GM21619 (cell line): ENCODE data around the gene SLC5A1.
"Not testable (repeated sequence)": the region's sequence is repeated elsewhere in the genome, so short reads cannot be mapped to it uniquely, and the experiment has no call there.

Experiments
- ATAC-seq: cut with Tn5 transposase; IDR thresholded peaks from one replicate; pipeline ENCODE4 v1.9.1; 2021; ENCODE audit not compliant: unreplicated experiment

The SLC5A1 gene

DNA sequence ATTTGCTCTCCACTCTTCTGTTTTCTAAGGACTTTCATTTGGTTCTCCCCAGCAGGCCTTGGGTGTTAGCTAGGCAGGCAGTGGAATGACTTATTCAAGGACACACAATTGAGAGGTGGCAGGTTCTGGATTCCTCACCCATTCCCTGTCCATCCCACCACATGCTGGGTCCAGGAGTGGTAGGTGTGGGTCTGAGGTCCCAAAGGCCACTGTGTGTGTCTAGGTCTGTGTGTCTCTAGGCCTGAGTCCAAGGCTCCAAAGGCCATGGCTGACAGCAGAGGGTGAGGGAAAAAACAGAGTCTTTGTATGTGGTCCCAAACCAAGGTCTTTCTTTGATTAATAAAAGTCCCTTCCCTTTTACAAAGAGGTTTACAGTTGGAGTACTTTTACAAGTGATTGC lies 40.8 kb downstream of the SLC5A1 start:
- ATAC-seq, result no peak

DNA sequence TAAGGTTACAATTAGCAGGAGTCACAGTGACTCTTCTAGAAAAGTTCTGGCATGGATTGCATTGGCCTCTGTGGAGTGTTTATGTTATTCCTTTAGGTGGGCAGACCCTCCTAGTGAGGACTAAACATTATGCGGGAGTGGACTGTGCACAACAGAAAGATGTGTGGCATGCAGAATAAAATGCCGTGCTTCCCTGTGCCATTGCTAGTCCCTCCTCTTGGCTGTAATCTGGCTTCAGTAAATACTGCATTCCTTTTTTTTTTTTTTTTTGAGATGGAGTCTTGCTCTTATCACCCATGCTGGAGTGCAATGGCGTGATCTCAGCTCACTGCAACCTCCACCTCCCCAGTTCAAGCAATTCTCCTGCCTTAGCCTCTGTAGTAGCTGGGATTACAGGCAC lies 45.0 kb downstream of the SLC5A1 start:
- ATAC-seq, result no peak

DNA sequence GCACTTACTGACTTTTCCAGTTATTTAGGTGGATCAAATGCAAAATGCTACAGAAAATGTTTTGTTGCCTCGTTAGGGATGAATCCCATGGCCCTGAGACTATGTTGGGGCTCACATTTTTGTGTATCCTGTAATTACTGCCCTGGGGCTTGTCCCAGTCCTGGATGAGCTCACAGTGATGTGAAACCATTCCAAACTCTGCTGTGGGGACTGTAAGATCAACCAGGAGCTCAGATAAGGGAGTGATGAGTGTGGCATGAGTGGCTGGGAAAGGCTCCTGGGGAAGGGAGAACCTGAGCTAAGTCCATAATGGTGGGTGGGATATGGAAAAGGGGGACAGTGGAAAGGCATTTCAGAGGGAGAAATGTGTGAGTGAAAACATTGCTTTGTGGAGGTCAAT lies 54.0 kb downstream of the SLC5A1 start:
- no peak for ATAC-seq

DNA sequence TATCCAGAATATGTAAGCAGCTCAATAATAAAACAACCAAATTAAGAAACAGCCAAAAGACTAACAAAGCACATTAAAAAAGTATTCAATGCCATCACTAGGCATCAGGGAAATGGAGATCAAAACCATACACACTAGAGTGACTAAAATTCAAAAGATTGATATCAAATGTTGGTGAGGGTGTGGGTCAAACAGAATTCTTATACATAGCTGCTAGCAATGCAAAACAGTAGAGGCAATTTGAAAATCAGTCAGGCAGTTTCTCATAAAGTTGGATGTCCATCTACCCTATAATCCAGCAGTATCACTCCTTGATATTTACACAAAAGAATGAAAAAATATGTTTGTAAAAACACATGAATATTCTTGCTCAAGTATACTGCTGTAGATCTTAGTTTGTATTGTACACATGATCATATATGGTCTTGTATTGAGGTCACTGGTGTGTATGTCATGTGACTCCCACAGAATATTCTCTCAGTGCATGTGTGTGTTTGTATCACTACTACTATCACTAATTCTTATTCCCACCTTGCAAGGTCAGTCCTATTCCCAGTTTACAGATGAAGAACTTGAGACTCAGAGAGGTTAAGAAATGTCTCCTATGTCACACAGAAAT lies 54.9 kb downstream of the SLC5A1 start:
- no peak for ATAC-seq

DNA sequence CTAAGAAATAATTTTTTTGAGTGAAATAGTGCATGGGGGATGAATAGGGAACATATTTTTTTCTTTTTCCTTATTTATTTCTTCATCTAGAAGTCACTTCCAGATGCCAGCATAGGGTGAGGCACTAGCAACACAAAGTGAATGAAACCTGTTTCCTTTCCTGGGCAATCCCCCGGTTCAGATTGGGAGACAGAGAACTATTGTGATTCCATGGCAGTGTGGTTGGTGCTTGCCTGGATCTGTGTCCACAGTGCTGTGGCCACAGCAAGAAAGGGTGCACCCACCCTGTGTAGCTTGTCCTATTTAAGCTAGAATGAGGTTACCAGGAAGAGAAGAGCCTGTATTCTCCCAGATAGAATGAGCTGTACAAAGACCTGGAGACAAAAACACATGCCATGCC lies 57.6 kb downstream of the SLC5A1 start:
- ATAC-seq, result no peak

DNA sequence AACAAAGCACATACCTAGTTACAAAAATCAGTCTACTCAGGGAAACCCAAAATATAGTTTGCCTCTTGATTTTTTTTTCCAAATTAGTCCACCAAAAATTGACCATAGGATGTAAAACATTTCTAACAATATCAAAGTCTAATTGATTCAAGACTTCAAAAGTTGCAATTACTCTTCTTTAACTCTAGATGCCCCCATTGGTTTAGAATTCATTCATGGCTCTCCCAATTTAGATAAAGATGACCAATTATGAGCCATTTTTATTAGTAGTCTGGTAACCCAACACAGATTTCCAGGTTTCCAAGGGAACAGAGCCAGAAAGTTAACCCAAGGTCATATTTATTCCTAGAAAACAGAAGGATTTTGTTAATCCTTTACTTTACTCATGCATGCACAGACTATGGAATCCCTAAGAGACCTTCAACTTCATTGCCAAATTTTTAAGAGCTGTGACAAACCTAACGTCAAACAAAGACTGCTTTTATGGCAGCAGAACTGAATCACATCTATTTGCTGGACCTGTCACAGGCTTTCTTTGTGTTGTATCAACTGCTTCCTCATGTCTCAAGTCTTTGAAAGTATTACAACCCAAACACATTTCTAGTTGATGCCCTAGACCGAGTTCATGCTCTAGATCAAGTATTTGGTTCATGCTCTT lies 60.7 kb downstream of the SLC5A1 start:
- ATAC-seq, result no peak

DNA sequence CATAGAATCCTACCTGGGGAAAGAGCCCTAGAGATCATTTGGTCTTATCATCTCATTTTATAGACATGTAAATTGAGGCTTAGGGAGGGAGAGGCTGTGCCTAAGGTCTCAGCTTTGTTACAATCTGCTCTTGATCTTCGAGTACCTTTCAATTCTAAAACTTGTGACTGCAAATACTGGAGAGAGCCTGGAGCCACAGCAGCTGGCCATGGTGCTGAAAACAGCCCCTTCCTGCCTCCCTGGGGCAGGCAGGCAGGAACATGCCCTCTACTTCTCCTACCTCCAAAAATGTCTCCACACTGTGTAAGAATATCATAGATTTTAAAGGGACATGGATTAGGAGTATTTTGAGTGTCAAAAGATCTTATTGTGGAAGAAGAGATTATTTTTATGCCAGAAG lies 63.9 kb downstream of the SLC5A1 start:
- ATAC-seq, result no peak

DNA sequence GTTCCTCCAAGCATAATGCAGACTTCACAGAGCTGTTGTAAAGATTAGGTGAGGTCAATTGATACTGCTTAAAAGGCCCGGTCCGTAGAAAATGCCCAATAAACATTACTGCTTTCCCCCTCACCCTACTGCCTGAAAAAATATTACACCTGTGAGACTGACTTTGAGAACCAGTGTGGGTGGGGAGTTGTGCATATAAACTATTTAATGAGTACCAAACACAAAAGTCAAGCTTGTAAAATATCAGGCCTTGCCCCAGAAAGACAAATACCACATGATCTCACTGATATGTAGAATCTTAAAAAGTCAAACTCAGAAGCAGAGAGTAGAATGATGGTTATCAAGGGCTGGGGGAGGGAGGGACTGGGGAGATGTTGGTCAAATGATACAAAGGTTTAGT lies 69.3 kb downstream of the SLC5A1 start:
- no peak for ATAC-seq

DNA sequence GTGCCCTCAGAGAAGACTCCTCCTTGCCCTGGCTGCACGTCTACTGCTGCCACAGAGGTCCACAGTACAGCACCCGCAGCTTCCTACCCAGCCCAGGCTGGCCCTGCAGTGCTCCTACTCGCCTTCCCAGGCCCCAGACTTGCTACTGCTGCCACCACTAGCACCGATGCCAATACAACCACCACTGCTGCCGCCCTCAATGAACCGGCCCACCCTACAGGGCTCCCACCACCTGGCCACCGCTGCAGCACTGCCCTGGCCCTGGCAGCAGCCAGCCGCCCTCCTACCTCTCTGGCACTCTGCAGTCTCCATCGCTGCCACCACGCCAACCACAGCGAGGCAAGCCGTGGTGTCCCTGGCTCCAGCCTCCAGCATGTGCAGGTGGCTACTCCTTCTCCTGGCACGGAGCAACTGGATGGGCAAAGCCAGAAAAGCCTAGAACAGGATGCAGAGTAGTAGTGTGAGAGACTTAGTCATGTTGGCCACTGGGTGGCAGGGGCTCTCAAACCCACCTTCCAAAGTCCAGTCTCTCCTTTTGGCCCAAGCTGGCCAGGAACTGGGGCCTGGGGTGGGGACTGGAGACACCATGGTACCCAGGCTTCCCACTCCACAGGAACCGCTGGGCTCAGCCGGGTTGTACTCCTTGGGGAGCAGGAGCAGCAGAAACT lies 76.6 kb downstream of the SLC5A1 start:
- ATAC-seq, result no peak

DNA sequence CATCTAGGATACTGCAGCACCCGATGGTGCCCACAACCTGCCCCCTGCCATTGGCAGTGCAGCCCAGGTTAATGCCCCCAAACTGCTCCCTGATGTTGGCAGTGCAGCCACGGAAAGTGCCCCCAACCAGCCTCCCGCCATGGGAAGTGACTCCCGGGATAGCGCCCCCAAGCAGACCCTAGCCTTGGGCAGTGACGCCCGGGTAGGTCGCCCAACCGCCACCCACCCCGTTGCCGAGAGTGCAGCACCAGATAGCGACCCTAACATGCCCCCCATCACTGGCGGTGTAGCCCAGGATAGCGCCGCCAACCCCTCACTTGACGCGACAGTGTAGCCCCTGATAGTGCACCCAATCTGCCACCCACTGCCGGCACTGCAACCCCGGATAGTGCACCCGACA lies 77.5 kb downstream of the SLC5A1 start:
- ATAC-seq, result no peak

DNA sequence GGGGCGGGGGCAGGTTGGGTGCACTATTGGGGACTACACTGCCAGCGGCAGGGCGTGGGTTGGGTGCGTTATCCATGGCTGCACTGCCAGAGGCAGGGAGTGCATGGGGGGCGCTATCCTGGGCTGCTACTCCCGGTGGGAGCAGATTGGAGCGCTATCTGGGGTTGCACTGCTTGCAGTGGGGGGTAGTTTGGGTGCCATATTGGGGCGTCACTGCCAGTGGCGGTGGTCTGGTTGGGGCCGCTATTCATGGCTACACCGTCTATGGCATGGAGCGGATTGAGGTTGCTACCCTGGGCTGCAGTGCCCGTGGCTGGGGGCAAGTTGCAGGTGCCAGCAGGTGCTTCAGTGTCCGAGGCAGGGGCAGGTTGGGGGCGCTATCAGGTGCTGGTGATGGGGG lies 79.8 kb downstream of the SLC5A1 start:
- ATAC-seq, result no peak

DNA sequence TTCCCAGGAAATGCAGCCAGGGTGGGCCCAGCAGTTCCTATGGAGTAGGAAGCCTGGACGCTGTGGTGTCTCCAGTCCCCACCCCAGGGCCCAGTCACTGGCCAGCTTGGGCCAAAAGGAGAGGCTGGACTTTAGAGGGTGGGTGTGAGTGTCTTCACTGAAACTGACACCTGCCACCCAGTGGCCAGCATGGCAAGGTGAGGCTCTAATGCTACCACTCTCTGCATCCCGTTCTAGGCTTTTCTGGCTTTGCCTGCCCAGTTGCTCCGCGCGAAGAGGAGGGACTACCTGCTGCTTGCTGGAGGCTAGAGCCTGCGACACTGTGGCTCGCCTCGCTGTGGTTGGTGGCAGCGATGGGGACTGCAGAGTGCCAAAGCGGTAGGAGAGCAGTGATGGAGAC lies 80.6 kb downstream of the SLC5A1 start:
- no peak for ATAC-seq

DNA sequence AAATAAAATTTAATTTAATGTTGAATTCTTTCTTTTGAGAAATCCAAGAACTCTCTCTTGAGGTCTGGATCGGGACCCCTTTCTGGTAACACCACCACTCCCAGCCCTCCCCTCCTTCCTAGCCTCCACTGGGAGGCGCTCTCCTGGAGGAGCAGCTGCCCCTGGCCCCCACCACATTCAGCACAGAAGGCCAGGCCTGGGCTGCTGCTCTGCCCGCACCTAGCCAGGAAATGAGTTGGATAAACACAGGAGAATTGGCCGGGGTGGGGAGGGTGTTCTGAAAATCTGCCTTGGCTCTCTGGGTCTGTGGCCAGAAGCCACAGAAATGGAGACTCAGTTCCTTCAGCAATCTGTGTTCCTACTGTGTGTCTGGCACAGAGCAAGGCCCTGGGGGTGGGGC lies 84.8 kb downstream of the SLC5A1 start:
- ATAC-seq, result no peak

DNA sequence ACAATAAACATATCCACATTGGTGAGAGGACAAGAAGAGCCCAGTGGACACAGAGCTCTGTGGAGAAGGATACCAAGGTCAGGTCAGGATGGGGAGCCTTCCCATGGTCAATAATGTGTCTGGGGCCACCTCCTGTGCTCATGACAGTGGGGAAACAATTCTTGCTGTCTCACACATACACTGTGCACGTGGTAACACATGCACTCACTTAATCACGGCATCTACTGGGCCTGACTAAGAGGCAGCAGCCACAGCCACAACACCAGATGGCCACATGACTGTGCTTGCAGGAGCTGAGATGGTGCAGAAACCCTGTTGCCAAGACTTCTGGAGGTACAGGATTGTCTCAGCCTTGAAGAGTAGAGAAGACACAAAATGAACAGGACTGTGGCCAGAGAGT lies 87.4 kb downstream of the SLC5A1 start:
- ATAC-seq, result no peak

DNA sequence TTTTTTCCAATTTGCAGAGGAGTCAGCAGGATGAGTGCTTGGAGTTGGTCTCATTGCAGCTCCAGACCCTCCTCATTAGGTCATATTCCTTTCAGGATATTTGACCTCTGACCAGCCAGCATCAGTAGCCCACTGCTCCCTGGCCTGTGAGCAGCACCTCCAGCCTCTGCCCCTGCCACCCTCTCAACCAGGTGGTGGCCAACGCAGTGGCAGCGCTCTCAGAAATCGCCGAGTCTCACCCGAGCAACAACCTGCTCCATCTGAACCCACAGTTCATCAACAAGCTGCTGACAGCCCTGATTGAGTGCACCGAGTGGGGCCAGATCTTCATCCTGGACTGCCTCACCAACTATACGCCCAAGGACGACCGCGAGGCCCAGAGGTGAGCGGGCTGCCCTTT lies 89.1 kb downstream of the SLC5A1 start:
- no peak for ATAC-seq

DNA sequence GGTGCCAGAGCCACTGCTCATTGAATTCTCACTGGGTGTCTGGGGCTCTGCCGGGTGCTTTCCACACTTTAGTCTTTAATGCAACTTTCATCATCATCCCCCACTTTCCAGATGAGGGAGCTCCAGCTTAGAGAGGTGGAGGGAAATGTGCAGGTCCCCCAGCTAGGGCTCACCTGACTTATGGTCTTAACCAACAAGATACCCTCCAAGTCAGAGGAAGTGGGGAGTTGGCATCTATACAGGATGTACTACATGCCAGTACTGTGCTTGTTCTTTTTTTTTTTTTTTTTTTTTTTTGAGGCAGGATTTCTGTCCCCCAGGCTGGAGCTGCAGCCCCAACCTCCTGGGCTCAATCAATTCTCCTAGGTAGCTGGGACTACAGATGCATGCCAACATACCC lies 89.7 kb downstream of the SLC5A1 start:
- ATAC-seq, result no peak

DNA sequence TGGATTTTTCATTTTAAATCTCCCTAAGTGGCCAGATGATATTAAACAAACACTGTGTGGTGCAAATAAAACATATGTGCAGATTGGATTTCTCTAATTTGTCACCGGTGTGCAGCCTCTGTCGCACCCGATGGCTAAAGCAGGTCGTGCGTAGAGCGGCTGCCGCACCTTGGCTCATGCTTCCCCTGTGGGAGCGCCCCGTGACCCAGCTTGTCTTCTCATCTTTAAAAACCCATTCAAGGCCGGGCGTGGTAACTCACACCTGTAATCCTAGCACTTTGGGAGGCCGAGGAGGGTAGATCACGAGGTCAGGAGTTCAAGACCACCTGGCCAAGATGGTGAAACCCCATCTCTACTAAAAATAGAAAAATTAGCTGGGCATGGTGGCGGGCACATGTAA lies 91.7 kb downstream of the SLC5A1 start:
- ATAC-seq, result not testable (repeated sequence)

DNA sequence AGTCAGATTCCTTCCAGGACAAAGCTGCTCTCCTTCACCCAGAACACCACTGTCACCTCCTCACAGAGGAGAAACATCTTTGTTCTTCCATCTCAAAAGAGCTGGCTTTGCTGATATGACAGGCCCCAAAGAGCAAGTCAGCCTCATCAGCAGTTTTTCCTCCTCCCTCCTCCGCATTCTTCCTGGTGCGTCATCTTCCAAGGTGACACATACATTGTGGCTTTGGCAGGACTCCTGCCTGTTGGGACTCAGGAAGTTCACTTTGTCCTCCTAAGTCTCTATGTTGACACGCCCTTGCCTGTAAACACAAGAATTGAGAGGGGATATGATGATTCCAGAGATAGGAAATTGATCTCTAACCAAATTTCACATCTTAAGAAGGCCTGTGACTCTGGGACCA lies 92.9 kb downstream of the SLC5A1 start:
- ATAC-seq, result not testable (repeated sequence)

DNA sequence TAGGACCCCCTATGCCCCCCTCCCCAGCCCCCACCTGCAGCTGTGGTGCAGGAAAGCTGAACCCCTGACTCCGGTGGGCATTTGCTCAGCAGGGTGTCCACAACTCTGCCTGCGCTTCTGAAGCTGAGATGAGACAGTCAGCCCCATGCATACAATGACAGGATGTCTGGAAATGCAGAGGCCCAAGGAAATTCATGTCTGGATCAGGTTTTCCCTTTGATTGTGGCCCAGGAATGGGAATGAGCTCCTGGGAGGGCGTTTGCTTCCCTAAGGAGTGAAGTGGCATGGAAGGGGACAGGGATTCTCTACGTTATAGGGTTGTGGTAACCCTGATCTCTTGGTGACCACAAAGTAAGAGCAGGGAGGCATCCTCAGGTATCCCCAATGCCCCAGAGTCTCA lies 93.8 kb downstream of the SLC5A1 start:
- ATAC-seq, result not testable (repeated sequence)

DNA sequence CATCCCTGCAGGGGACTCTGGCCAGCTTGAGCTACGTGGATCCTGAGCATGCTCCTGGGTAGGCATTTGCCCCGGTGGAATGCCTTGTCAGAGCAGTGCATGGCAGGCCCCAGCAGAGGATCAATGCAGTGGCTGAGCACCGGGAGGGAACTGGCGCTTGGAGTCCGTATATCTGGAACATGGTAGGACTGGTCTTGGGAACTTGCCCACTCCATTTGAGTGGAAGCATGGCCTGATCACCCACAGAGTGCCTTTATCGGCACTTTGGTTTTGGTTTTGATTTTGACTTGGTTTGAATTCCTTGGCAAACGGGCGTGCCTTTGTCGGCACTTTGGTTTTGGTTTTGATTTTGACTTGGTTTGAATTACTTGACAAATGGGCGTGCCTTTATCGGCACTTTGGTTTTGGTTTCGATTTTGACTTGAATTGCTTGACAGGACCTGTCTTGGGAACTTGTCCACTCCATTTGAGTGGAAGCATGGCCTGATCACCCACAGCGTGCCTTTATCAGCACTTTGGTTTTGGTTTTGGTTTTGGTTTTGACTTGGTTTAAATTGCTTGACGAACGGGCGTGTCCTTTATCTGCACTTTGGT lies 94.8 kb downstream of the SLC5A1 start:
- ATAC-seq, result not testable (repeated sequence)

DNA sequence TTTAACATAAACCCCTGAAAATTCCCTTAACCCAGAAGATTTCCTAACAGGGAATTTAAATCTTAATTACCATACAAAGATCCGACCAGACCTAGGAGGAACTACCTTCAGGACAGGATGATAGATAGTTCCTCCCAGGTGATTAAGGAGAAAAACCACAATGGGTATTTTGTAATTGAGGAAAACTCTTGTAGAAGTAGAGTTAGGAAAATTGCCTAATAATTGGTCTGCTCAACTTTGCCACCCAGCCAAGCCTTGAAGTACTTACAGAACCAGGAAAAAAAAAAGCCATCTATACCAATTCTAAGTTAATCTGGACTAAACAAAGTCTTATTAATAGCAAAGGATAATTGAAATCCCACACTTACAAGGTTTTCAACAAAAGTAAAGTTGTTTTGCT lies 95.5 kb downstream of the SLC5A1 start:
- ATAC-seq, result not testable (repeated sequence)

DNA sequence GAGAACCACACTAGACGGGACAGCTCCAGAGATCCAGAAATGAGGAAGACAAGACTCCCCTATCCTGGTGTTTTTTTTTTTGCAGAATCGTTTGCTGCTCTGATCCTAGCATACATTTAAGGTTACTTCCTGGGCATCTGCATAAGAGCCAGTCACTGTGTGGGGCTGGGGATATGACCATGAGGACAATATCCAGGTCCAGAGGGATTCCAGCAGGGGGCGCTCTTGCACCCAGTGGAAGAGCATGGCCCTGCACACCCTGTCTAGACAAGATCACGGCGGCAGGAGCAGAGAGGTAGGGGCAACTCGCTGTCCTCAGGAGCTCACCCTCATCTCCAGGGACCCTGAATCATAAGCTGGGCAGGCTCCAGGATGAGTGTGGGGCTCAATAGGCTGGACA lies 97.6 kb downstream of the SLC5A1 start:
- ATAC-seq, result not testable (repeated sequence)
